ENCODE results near the gene DKK2.

The DKK2 gene

GRCh38 chr4:107037199-107037584 lies 1.1 kb upstream of the DKK2 start:
- peak; percentile 58 for TF ChIP-seq CTCF (IDR thresholded peaks at IDR 0.05; ENCODE audit: control insufficient read depth, extremely low read depth, insufficient read depth)
- H3K4me3 ChIP-seq (ENCODE audit: low read depth, low read length), result no peak overlapping the region
- no peak for DNase-seq (ENCODE audit: low read depth)

- no peak for TF ChIP-seq CTCF (IDR thresholded peaks at IDR 0.05; ENCODE audit: control insufficient read depth, extremely low read depth, insufficient read depth)
- H3K4me3 ChIP-seq (ENCODE audit: low read depth, low read length), result no peak overlapping the region
- DNase-seq (ENCODE audit: low read depth), result no peak
Measured at GRCh38 chr4:107036584-107037198, 578 bp upstream of the DKK2 start.

GRCh38 chr4:107034996-107035818 lies 906 bp downstream of the DKK2 start:
- TF ChIP-seq CTCF (IDR thresholded peaks at IDR 0.05; ENCODE audit: control insufficient read depth, extremely low read depth, insufficient read depth), result no peak
- DNase-seq (ENCODE audit: low read depth), result no peak
- H3K4me3 ChIP-seq (ENCODE audit: low read depth, low read length), result no peak overlapping the region

- H3K4me3 ChIP-seq (ENCODE audit: low read depth, low read length), result no peak overlapping the region
- no peak for DNase-seq (ENCODE audit: low read depth)
- TF ChIP-seq CTCF (IDR thresholded peaks at IDR 0.05; ENCODE audit: control insufficient read depth, extremely low read depth, insufficient read depth), result peak; percentile 25; the same call in 1 of the 2 replicates
Measured at GRCh38 chr4:107034091-107034995, 1.8 kb downstream of the DKK2 start.

- no peak for TF ChIP-seq CTCF (IDR thresholded peaks at IDR 0.05; ENCODE audit: control insufficient read depth, extremely low read depth, insufficient read depth)
- no peak overlapping the region for H3K4me3 ChIP-seq (ENCODE audit: low read depth, low read length)
Measured at GRCh38 chr4:107027379-107027778, 8.7 kb downstream of the DKK2 start.

GRCh38 chr4:107018344-107018735 lies 17.8 kb downstream of the DKK2 start:
- no peak overlapping the region for H3K4me3 ChIP-seq (ENCODE audit: low read depth, low read length)
- no peak for DNase-seq (ENCODE audit: low read depth)
- TF ChIP-seq CTCF (IDR thresholded peaks at IDR 0.05; ENCODE audit: control insufficient read depth, extremely low read depth, insufficient read depth), result no peak

More at GRCh38 chr4:107027379-107027778, 8.7 kb downstream of the DKK2 start:
- no peak for DNase-seq (ENCODE audit: low read depth)

All from LNCaP clone FGC (cell line).